GM23338 (cell line): Measurements from ENCODE around the gene CSTPP1. TPM values are rescaled to one million over a fixed set of nuclear protein-coding genes. Genes with fewer than 3 reads are reported as not detected.

Source experiments
- ATAC-seq: fragments of 200-7000 bp; cut with Tn5 transposase; 3 replicates; pipeline ENCODE4 v1.9.1; 2020
- DNase-seq: peaks from one replicate; pipeline ENCODE4 v3.0.0-alpha.2; 2015; ENCODE audit warnings: low spot score
- H2AFZ ChIP-seq: fragments of 200-600 bp; sonication (generic); 2 replicates; pipeline ENCODE4 v1.8.0; 2016; ENCODE audit warnings: antibody characterized with exemption, mild to moderate bottlenecking, moderate library complexity
- H3F3A ChIP-seq: fragments of 200-600 bp; sonication (generic); replicated peaks from 2 replicates; pipeline ENCODE4 v1.8.0; 2017; ENCODE audit warnings: antibody characterized with exemption, mixed run types, low read depth
- H3K27ac ChIP-seq: fragments of 200-600 bp; sonication (generic); 2 replicates; pipeline ENCODE4 v1.6.1; 2016; ENCODE audit warnings: low read depth
- H3K27me3 ChIP-seq: fragments of 200-600 bp; sonication (generic); 2 replicates; pipeline ENCODE4 v1.8.0; 2016; ENCODE audit warnings: mild to moderate bottlenecking, mixed run types, moderate library complexity; ENCODE audit not compliant: insufficient read depth
- H3K36me3 ChIP-seq: fragments of 200-600 bp; sonication (generic); 2 replicates; pipeline ENCODE4 v1.8.0; 2016; ENCODE audit warnings: mild to moderate bottlenecking; ENCODE audit not compliant: insufficient read depth
- H3K4me1 ChIP-seq: fragments of 200-600 bp; sonication (generic); 2 replicates; pipeline ENCODE4 v1.8.0; 2016; ENCODE audit warnings: mild to moderate bottlenecking, moderate library complexity; ENCODE audit not compliant: insufficient read depth
- H3K4me2 ChIP-seq: fragments of 200-600 bp; sonication (generic); 2 replicates; pipeline ENCODE4 v1.7.1; 2017; ENCODE audit warnings: mixed run types
- H3K4me3 ChIP-seq: fragments of 200-600 bp; sonication (generic); 2 replicates; pipeline ENCODE4 v1.6.1; 2016; ENCODE audit warnings: mixed run types
- H3K79me2 ChIP-seq: fragments of 200-600 bp; sonication (generic); replicated peaks from 2 replicates; pipeline ENCODE4 v1.8.0; 2017; ENCODE audit warnings: mild to moderate bottlenecking; ENCODE audit not compliant: insufficient read depth
- H3K9me2 ChIP-seq: fragments of 200-600 bp; sonication (generic); 2 replicates; pipeline ENCODE4 v1.8.0; 2017; ENCODE audit not compliant: insufficient read depth
- H4K20me1 ChIP-seq: fragments of 200-600 bp; sonication (generic); replicated peaks from 2 replicates; pipeline ENCODE4 v1.8.0; 2017; ENCODE audit warnings: mild to moderate bottlenecking; ENCODE audit not compliant: insufficient read depth
- H3K27ac Mint-ChIP-seq: 2 replicates; pipeline ENCODE4 v1.8.0; 2020; ENCODE audit warnings: inconsistent platforms, mild to moderate bottlenecking, moderate library complexity, mixed read lengths
- H3K27me3 Mint-ChIP-seq: 3 replicates; pipeline ENCODE4 v1.8.0; 2022; ENCODE audit warnings: low read depth, mild to moderate bottlenecking, moderate library complexity, mixed read lengths, inconsistent platforms; ENCODE audit not compliant: insufficient read depth, poor library complexity
- H3K36me3 Mint-ChIP-seq: 3 replicates; pipeline ENCODE4 v1.8.0; 2021; ENCODE audit warnings: low read depth, mild to moderate bottlenecking, inconsistent platforms, moderate library complexity, mixed read lengths
- H3K4me1 Mint-ChIP-seq: 3 replicates; pipeline ENCODE4 v1.8.0; 2020; ENCODE audit warnings: mild to moderate bottlenecking, inconsistent platforms, mixed read lengths
- H3K4me3 Mint-ChIP-seq: 3 replicates; pipeline ENCODE4 v1.8.0; 2021; ENCODE audit warnings: moderate library complexity, mild to moderate bottlenecking, inconsistent platforms, mixed read lengths
- H3K9me3 Mint-ChIP-seq: 3 replicates; pipeline ENCODE4 v1.8.0; 2020; ENCODE audit warnings: moderate library complexity, mild to moderate bottlenecking, inconsistent platforms, mixed read lengths
- CREB1 ChIP-seq: fragments of 250-450 bp; sonication (Bioruptor Pico); IDR thresholded peaks from 2 replicates; pipeline ENCODE4 v1.5.0; 2020; ENCODE audit warnings: low read depth, mild to moderate bottlenecking, moderate library complexity
- ETS1 ChIP-seq: IDR thresholded peaks from 2 replicates; pipeline ENCODE4 v1.6.1; 2016; ENCODE audit warnings: antibody characterized with exemption
- EZH2 ChIP-seq: fragments of 200-600 bp; sonication (generic); IDR thresholded peaks from one replicate; pipeline ENCODE4 v1.8.0; 2017; ENCODE audit warnings: antibody characterized with exemption, mild to moderate bottlenecking, low read depth; ENCODE audit not compliant: unreplicated experiment
- EZH2phosphoT487 ChIP-seq: fragments of 200-600 bp; sonication (generic); IDR thresholded peaks from one replicate; pipeline ENCODE4 v1.8.1; 2018; ENCODE audit warnings: antibody characterized with exemption; ENCODE audit not compliant: unreplicated experiment
- JUNB ChIP-seq: IDR thresholded peaks from one replicate; pipeline ENCODE4 v1.6.1; 2016; ENCODE audit warnings: antibody characterized with exemption; ENCODE audit not compliant: unreplicated experiment
- NANOG ChIP-seq: IDR thresholded peaks from 2 replicates; pipeline ENCODE4 v1.6.1; 2016; ENCODE audit warnings: antibody characterized with exemption, borderline replicate concordance
- POLR2AphosphoS5 ChIP-seq: IDR thresholded peaks from 2 replicates; pipeline ENCODE4 v1.6.1; 2016; ENCODE audit warnings: antibody characterized with exemption, low read depth
- REST ChIP-seq: IDR thresholded peaks from one replicate; pipeline ENCODE4 v1.6.1; 2018; ENCODE audit warnings: antibody characterized with exemption; ENCODE audit not compliant: unreplicated experiment
- STAT1 ChIP-seq: IDR thresholded peaks from one replicate; pipeline ENCODE4 v1.6.1; 2016; ENCODE audit warnings: antibody characterized with exemption; ENCODE audit not compliant: unreplicated experiment
- ZNF114 ChIP-seq: fragments of 250-450 bp; sonication (Bioruptor Pico); IDR thresholded peaks from 2 replicates; pipeline ENCODE4 v1.5.0; 2020; ENCODE audit warnings: mild to moderate bottlenecking, moderate library complexity
- ZNF331 ChIP-seq: fragments of 250-450 bp; sonication (Bioruptor Pico); IDR thresholded peaks from 2 replicates; pipeline ENCODE4 v1.5.0; 2020; ENCODE audit warnings: low read depth, mild to moderate bottlenecking, moderate library complexity
- ZNF462 ChIP-seq: fragments of 250-450 bp; sonication (Bioruptor Pico); IDR thresholded peaks from 2 replicates; pipeline ENCODE4 v1.5.0; 2020; ENCODE audit warnings: mild to moderate bottlenecking, moderate library complexity
- polyA plus RNA-seq: library from polyadenylated mRNA; unstranded; fragments of >200 nt; fragmentation: Nextera tagmentation; extraction: Ambion mirVana; gene quantifications from 2 replicates; pipeline ENCODE4 v1.2.1, GENCODE V29; 2016
- total RNA-seq: library from RNA; depleted of rRNA; stranded (reverse); fragments of >200 nt; shearing (Covaris generic); gene quantifications from 2 replicates; pipeline ENCODE4 v1.2.3, GENCODE V29; 2014
- TF ChIP-seq, protein P1 (sequence below), 2 experiments: fragments of 200-600 bp in 1 of 2; sonication (generic) in 1 of 2; conservative IDR thresholded peaks; 2 replicates each; pipeline versions ENCODE4 v1.5.1 to v1.6.1; 2016 to 2017; ENCODE audit warnings: antibody characterized with exemption in 2 of 2, low read depth in 2 of 2, mild to moderate bottlenecking in 2 of 2, moderate library complexity in 1 of 2

CSTPP1 gene
- total and polyA plus RNA-seq, 2 experiments from 2014 or later, result 23.5 to 42.6 TPM

DNA sequence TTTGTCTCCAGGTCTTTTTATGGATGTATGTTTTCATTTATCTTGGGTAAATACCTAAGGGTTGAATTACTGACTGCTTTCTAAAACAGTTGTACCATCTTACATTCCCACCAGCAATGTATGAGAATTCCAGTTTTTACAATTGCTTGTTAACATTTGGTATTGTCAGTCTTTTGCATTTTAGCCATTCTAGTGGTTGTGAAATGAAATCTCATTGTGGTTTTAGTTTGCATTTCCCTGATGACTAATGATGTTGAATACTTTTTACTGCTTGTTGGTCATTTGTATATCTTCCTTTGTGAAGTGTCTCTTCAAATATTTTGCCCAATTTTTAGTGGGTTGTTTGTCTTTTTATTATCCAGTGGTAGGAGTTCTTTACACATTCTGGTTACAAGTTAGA is 147.4 kb downstream of the CSTPP1 start:
- Histone ChIP-seq H3K36me3 (no peaks in the 10 kb centered on the region), H3K27ac (no peak overlapping the region), H3K4me2 (no peak overlapping the region), H3K9me2 (no peaks in the 10 kb centered on the region), H3K4me3 (no peak overlapping the region), H4K20me1 (no peaks in the 10 kb centered on the region), H3K4me1 (no peaks in the 10 kb centered on the region), H3K27me3 (no peaks in the 10 kb centered on the region), H3F3A (no peaks in the 10 kb centered on the region), H3K79me2 (no peaks in the 10 kb centered on the region), H2AFZ (no peak overlapping the region)
- ATAC-seq (no peak), DNase-seq (no peak)
- Mint-ChIP-seq H3K9me3 (no peaks in the 10 kb centered on the region), H3K4me3 (no peak overlapping the region), H3K27me3 (peaks cover under 1% of the 10 kb centered on the region), H3K4me1 (no peaks in the 10 kb centered on the region), H3K36me3 (no peaks in the 10 kb centered on the region), H3K27ac (no peak overlapping the region)
- TF ChIP-seq ETS1 (no peak), JUNB (no peak), ZNF114 (CRISPR knock-in tag) (no peak), ZNF462 (CRISPR knock-in tag) (no peak), STAT1 (no peak), EZH2 (no peak), EZH2phosphoT487 (no peak), REST (no peak), CREB1 (CRISPR knock-in tag) (no peak), POLR2AphosphoS5 (no peak), NANOG (no peak), ZNF331 (CRISPR knock-in tag) (no peak)
- TF ChIP-seq, protein P1, sequence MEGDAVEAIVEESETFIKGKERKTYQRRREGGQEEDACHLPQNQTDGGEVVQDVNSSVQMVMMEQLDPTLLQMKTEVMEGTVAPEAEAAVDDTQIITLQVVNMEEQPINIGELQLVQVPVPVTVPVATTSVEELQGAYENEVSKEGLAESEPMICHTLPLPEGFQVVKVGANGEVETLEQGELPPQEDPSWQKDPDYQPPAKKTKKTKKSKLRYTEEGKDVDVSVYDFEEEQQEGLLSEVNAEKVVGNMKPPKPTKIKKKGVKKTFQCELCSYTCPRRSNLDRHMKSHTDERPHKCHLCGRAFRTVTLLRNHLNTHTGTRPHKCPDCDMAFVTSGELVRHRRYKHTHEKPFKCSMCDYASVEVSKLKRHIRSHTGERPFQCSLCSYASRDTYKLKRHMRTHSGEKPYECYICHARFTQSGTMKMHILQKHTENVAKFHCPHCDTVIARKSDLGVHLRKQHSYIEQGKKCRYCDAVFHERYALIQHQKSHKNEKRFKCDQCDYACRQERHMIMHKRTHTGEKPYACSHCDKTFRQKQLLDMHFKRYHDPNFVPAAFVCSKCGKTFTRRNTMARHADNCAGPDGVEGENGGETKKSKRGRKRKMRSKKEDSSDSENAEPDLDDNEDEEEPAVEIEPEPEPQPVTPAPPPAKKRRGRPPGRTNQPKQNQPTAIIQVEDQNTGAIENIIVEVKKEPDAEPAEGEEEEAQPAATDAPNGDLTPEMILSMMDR (conservative IDR thresholded peaks at IDR 0.05; ENCODE audit: low read depth in 2 of 2), result no peak
